GM12878 (cell line): Measurements from ENCODE around the gene NELFB. TPM values are rescaled to one million over a fixed set of nuclear protein-coding genes. Genes with fewer than 3 reads are reported as not detected.

ENCODE experiments used
- ATAC-seq: fragments of 200-7000 bp; cut with Tn5 transposase; 3 replicates; pipeline ENCODE4 v1.9.1; 2020; ENCODE audit warnings: mild to moderate bottlenecking, moderate library complexity
- BruUV-seq: library from RNA; stranded (reverse); fragments of 400-500 nt; replicated peaks from 2 replicates; lab custom pipeline; 2021; lab: Mats Ljungman, UMichigan
- CTCF ChIA-PET: fragments of 300-600 bp; sonication (Branson Sonifier 250); formaldehyde crosslinking; extraction: SDS; loops from one replicate; lab custom pipeline; 2021; ENCODE audit warnings: inconsistent platforms; lab: Yijun Ruan, JAX
- POLR2A ChIA-PET: fragments of 350-600 bp; formaldehyde crosslinking; extraction: SDS; loops from one replicate; lab custom pipeline; 2021; ENCODE audit warnings: inconsistent platforms; lab: Charles Lee
- RAD21 ChIA-PET: fragments of 300-600 bp; sonication (Branson Sonifier 250); formaldehyde crosslinking; loops from one replicate; lab custom pipeline; 2023; ENCODE audit warnings: antibody characterized with exemption; ENCODE audit not compliant: unreplicated experiment; lab: Charles Lee
- SMC1A ChIA-PET: fragments of 300-600 bp; sonication (Branson Sonifier 250); formaldehyde crosslinking; loops from one replicate; lab custom pipeline; 2023; ENCODE audit not compliant: unreplicated experiment, uncharacterized antibody; lab: Charles Lee
- DNase-seq: peaks from one replicate; pipeline ENCODE4 v3.0.0-alpha.2; 2011; ENCODE audit warnings: low read depth, low spot score
- FAIRE-seq: peaks from 3 replicates; lab custom pipeline; 2011; peaks lifted over from hg19 to GRCh38; lab: Jason Lieb, UNC
- H2AFZ ChIP-seq: 2 replicates; pipeline ENCODE4 v1.6.0; 2011; ENCODE audit warnings: low read depth, low read length, control low read depth; ENCODE audit not compliant: control insufficient read depth
- H3K27ac ChIP-seq: 2 replicates; pipeline ENCODE4 v1.5.1; 2011; ENCODE audit warnings: control low read depth; ENCODE audit not compliant: control insufficient read depth, insufficient read depth
- H3K27me3 ChIP-seq, 2 experiments: replicated peaks in 1 of 2; 2 replicates each; pipeline versions ENCODE4 v1.6.0 to v1.6.1; 2011; ENCODE audit warnings: low read length in 1 of 2; ENCODE audit not compliant: control insufficient read depth in 2 of 2, insufficient read depth in 2 of 2
- H3K36me3 ChIP-seq, 2 experiments: 2 replicates each; pipeline ENCODE4 v1.5.1; 2011; ENCODE audit warnings: low read length in 1 of 2; ENCODE audit not compliant: control insufficient read depth in 2 of 2, insufficient read depth in 2 of 2
- H3K4me1 ChIP-seq: 2 replicates; pipeline ENCODE4 v1.6.1; 2011; ENCODE audit warnings: mild to moderate bottlenecking, low read length, moderate library complexity, mixed read lengths; ENCODE audit not compliant: control insufficient read depth, insufficient read depth
- H3K4me2 ChIP-seq: 2 replicates; pipeline ENCODE4 v1.6.0; 2011; ENCODE audit warnings: control low read depth; ENCODE audit not compliant: control insufficient read depth, insufficient read depth
- H3K4me3 ChIP-seq: fragments of 200-600 bp; sonication (generic); 2 replicates; pipeline ENCODE4 v1.5.1; 2016
- H3K79me2 ChIP-seq: 2 replicates; pipeline ENCODE4 v1.6.0; 2011; ENCODE audit warnings: low read length; ENCODE audit not compliant: control insufficient read depth, insufficient read depth
- H3K9ac ChIP-seq: 2 replicates; pipeline ENCODE4 v1.8.0; 2011; ENCODE audit warnings: low read length, control low read depth, mixed read lengths; ENCODE audit not compliant: control insufficient read depth, insufficient read depth
- H3K9me3 ChIP-seq: replicated peaks from 3 replicates; pipeline ENCODE4 v1.5.1; 2011; ENCODE audit warnings: mild to moderate bottlenecking, low read length; ENCODE audit not compliant: control insufficient read depth, insufficient read depth
- H4K20me1 ChIP-seq: 2 replicates; pipeline ENCODE4 v1.6.0; 2011; ENCODE audit not compliant: control insufficient read depth, insufficient read depth
- ATF7 ChIP-seq: fragments of 450-650 bp; IDR thresholded peaks from 2 replicates; pipeline ENCODE4 v1.6.1; 2016; ENCODE audit warnings: low read depth, mild to moderate bottlenecking
- CTCF ChIP-seq, 3 experiments: IDR thresholded peaks in 2 of 3; conservative IDR thresholded peaks in 1 of 3; 2 replicates each; pipeline ENCODE4 v1.5.1; 2011; ENCODE audit warnings: low read depth in 3 of 3, low read length in 3 of 3, mild to moderate bottlenecking in 3 of 3, control low read depth in 2 of 3, moderate library complexity in 2 of 3, inconsistent platforms in 1 of 3, mixed read lengths in 1 of 3; ENCODE audit not compliant: control insufficient read depth in 2 of 3, insufficient read depth in 1 of 3; ENCODE audit errors: extremely low read depth in 1 of 3
- WGBS: methylation state at CpG from one replicate; pipeline ENCODE4 v1.1.6; 2016; ENCODE audit warnings: low lambda C conversion rate; ENCODE audit not compliant: insufficient replicate concordance, insufficient coverage; ENCODE audit errors: missing lambda C conversion rate; 5-methylcytosine and 5-hydroxymethylcytosine counted together
- in situ Hi-C: fragments of 300-500 bp; cut with MboI; formaldehyde crosslinking; loops from 9 replicates; pipeline ENCODE4 v1.14.3; 2018; ENCODE audit warnings: mixed read lengths
- intact Hi-C: fragments of 100-400 bp; cut with micrococcal nuclease; formaldehyde crosslinking; loops from one replicate; pipeline ENCODE4 v1.14.2; 2022; ENCODE audit not compliant: unreplicated experiment
- polyA plus RNA-seq, 11 experiments: library from polyadenylated mRNA; depleted of rRNA in 4 of 11; unstranded in 6 of 11; stranded (reverse) in 5 of 11; fragments of >200 nt; fragmentation: Nextera tagmentation in 4 of 11; fragmentation: Illumina TruSeq in 1 of 11; extraction: Ambion mirVana in 4 of 11; extraction: Trizol in 1 of 11; gene quantifications; 1 replicate in 1 of 11; 2 replicates in 10 of 11; pipeline versions ENCODE4 v1.2.1 to v1.2.3, GENCODE V29; 2011 to 2016; ENCODE audit warnings: inconsistent platforms in 2 of 11, missing spikeins in 2 of 11, low read depth in 1 of 11
- total RNA-seq, 4 experiments: library from RNA; depleted of rRNA in 3 of 4; stranded (reverse); fragments of >200 nt in 3 of 4; fragmentation: Illumina TruSeq in 1 of 4; extraction: Trizol in 1 of 4; gene quantifications; 2 replicates each; pipeline versions ENCODE4 v1.2.1 to v1.2.3, GENCODE V29; 2013 to 2021
- TF ChIP-seq, protein P1 (sequence below): fragments of 450-650 bp; IDR thresholded peaks from 2 replicates; pipeline ENCODE4 v1.6.1; 2014; ENCODE audit warnings: mild to moderate bottlenecking

NELFB gene
- total and polyA plus RNA-seq, 10 of the 15 experiments (the other 5 are each of a cell fraction or from before 2014, with no cell fraction given): 0.19 to 63.4 (median 30.9) TPM

DNA sequence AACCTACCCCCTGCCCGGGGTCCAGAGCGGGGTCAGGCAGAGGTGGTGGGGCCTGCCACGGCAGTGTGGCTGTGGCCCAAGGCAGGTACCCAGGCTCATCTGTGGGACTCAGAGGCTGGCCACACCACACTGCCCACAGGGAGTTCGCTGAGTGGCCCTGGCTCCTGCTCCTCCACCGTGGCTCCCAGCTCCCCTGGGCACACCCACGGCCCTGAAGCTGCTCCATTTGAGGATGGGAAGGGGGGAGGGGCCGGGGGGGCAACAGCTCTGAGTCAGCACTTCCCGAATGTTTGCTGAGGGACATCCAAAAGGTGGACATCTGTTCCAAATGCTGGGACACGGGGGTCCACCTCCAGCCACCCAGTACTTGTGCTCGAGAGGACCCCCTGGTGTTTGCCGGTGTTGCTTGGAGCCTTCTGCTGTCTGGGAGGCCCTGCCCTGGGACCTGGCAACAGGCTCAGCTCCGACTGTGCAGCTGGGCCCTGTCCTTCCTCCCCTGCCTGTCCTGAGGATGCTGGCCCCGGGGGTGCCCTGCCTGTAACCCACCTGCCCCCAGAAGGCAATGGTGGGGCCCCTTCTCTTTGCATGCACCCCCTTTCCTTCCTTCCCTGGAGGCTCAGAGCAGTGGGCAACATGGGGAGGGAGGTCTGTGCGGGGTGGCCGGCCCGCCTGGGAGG is 49.4 kb downstream of the NELFB start:
- H3K4me2 ChIP-seq: no peak overlapping the region
- no peak overlapping the region for H2AFZ ChIP-seq
- intact Hi-C loops (loop anchor here (5.0 kb wide), 1 partner anchor 118 kb away; the partner anchor contains the start of genes EXD3 and NOXA1), in situ Hi-C loops (no loop called here)
- BruUV-seq: no TSS peak
- 57% methylated on average over 14 of the region's 16 CpGs for WGBS
- POLR2A ChIA-PET: interaction anchor here (0.5 to 2.0 kb wide), 2 partner anchors 12 to 65 kb away, joined by 7 to 9 read pairs; no protein-coding TSS in a partner anchor
- TF ChIP-seq ATF7 (no peak), CTCF (IDR thresholded peaks at IDR 0.05 in 2 of 3, conservative IDR thresholded peaks at IDR 0.05 in 1 of 3; ENCODE audit: control insufficient read depth in 2 of 3, extremely low read depth in 1 of 3, insufficient read depth in 1 of 3, low read depth in 3 of 3, low read length in 3 of 3) (peak in 2 of 3 experiments; percentile 20 to 25; a peak in 2 of 6 replicates)
- TF ChIP-seq, protein P1, sequence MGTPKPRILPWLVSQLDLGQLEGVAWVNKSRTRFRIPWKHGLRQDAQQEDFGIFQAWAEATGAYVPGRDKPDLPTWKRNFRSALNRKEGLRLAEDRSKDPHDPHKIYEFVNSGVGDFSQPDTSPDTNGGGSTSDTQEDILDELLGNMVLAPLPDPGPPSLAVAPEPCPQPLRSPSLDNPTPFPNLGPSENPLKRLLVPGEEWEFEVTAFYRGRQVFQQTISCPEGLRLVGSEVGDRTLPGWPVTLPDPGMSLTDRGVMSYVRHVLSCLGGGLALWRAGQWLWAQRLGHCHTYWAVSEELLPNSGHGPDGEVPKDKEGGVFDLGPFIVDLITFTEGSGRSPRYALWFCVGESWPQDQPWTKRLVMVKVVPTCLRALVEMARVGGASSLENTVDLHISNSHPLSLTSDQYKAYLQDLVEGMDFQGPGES: no peak
- TF ChIP-seq, all 136 proteins: peak for 1
- no peaks in the 10 kb centered on the region; the same call in 1 of the 2 replicates for H3K79me2 ChIP-seq
- ChIA-PET RAD21 (no interaction called here), SMC1A (no interaction called here), CTCF (interaction anchor here (1.3 to 1.4 kb wide), 2 partner anchors 9 to 68 kb away, joined by 3 to 4 read pairs; no protein-coding TSS in a partner anchor)
- ATAC-seq (no peak), FAIRE-seq (no peak), DNase-seq (no peak)
- no peak overlapping the region for H3K9ac ChIP-seq
- H3K4me3 ChIP-seq: no peak overlapping the region
- H3K27ac ChIP-seq: no peak overlapping the region
- peaks cover 24% of the 10 kb centered on the region for H3K4me1 ChIP-seq
- H3K9me3 ChIP-seq: no peaks in the 10 kb centered on the region
- H3K36me3 ChIP-seq: no peaks in the 10 kb centered on the region
- no peaks in the 10 kb centered on the region for H3K27me3 ChIP-seq
- no peaks in the 10 kb centered on the region for H4K20me1 ChIP-seq
